Heart left ventricle (tissue), 13 donors: ENCODE measurements around the gene CXCL12.

ENCODE experiments used
- POLR2A ChIP-seq, 2 donors: fragments of 450-650 bp; IDR thresholded peaks; one replicate each; pipeline ENCODE4 v1.6.1; 2017; ENCODE audit warnings: antibody characterized with exemption in 2 of 2, mild to moderate bottlenecking in 2 of 2, moderate library complexity in 2 of 2
- TF ChIP-seq, protein P1 (sequence below), 12 donors: fragments of 200-600 bp; sonication (generic) in 4 of 12; IDR thresholded peaks; one replicate each; pipeline versions ENCODE4 v1.5.0 to v1.8.0; 2018 to 2022; ENCODE audit warnings: antibody characterized with exemption in 12 of 12, mild to moderate bottlenecking in 5 of 12
- donor health status: ischemic (EF 13 %, LVEDD 7.1; RV severe dilation, severe dysfunction).
- donor health status: DM: no; HTN: yes; CAD: no.
- donor health status: DM: no; HTN: no; CAD: no.
- donor health status: ischemic (EF 25% LVEDD 6.9; RV normal size, moderate dysfunction).
- donor health status: ischemic (EF 25% LVEDD 5.7; RV mildly dilated, moderate dysfunction).
- donor health status: ischemic (EF 35%, LVEDD 5.7; RV mildly dilated, moderate dysfunction).
- donor health status: nonischemic (EF 11% LVEDD 7.7; RV severe dilation, severe dysfunction).
- donor health status: DM: yes; HTN: yes; CAD: no.
- donor health status: PGD.
- donor health status: ischemic (EF 29% LVEDD 5.4; RV normal size, mild dysfunction).
- donor health status: nonischemic (EF 23%, LVEDD 6.1; RV moderate dilation, normal function).

- TF ChIP-seq, protein P1, sequence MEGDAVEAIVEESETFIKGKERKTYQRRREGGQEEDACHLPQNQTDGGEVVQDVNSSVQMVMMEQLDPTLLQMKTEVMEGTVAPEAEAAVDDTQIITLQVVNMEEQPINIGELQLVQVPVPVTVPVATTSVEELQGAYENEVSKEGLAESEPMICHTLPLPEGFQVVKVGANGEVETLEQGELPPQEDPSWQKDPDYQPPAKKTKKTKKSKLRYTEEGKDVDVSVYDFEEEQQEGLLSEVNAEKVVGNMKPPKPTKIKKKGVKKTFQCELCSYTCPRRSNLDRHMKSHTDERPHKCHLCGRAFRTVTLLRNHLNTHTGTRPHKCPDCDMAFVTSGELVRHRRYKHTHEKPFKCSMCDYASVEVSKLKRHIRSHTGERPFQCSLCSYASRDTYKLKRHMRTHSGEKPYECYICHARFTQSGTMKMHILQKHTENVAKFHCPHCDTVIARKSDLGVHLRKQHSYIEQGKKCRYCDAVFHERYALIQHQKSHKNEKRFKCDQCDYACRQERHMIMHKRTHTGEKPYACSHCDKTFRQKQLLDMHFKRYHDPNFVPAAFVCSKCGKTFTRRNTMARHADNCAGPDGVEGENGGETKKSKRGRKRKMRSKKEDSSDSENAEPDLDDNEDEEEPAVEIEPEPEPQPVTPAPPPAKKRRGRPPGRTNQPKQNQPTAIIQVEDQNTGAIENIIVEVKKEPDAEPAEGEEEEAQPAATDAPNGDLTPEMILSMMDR (IDR thresholded peaks at IDR 0.05): no peak
- no peak for TF ChIP-seq POLR2A (IDR thresholded peaks at IDR 0.05)
Measured at GRCh38 chr10:44418637-44419036, 33.7 kb upstream of the CXCL12 start.
